GM21447 (cell line): ENCODE measurements around the gene MYADM.

Experiments
- ATAC-seq: cut with Tn5 transposase; IDR thresholded peaks from one replicate; pipeline ENCODE4 v1.9.1; 2021; ENCODE audit not compliant: unreplicated experiment

The MYADM gene

DNA sequence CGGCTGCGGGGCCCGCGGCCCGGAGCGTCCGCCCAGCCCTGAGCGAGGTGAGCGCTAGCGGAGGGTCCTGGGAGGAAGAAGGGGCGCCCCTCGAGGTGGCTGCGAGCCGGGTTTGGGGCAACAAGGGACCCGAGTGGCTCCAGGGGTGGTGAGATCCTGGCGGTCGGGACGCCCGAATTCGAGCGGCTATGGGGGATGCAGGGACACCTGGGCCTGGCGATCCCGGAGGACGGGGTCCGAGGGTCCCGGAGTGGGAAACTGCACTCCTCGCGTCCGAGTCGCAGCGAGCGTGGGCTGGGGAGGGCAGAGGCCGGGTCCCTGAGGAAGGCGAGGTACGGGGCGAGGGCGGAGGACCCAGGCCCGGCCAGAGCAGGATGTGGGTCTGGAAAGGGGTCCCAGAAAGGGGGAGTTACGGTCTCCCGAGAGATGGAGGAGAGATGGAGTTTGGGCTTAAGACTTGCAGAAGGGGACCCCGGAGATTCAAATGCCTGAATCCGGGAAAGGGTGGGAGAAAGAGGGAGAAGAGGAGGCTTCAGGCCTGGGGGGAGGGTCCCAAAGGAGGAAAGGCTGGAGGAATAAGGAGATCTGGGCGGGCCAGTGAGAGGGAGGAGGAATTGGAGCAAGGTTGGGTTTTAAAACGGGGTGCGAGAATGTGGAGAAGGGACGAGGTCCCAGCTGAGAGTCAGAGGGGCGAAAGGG, 41.9 kb downstream of the MYADM start:
- ATAC-seq = no peak

DNA sequence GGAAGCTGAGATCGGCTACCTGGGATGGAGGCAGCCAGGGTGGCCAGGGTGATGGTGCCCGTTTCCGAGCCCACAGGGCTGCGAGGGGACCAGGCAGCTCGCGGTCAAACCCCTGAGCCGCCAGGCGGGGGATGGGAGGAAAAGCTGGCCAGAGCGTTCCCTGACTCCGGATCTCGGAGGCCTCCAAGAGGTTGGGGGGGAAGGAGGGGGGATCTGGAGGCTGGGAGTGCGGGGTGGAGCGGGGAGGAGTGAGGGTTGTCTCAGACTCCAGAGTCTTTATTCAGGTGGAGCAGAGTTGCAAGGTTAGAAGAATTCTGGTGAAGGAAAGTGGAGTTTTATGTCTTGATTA, 42.5 kb downstream of the MYADM start:
- ATAC-seq = no peak

DNA sequence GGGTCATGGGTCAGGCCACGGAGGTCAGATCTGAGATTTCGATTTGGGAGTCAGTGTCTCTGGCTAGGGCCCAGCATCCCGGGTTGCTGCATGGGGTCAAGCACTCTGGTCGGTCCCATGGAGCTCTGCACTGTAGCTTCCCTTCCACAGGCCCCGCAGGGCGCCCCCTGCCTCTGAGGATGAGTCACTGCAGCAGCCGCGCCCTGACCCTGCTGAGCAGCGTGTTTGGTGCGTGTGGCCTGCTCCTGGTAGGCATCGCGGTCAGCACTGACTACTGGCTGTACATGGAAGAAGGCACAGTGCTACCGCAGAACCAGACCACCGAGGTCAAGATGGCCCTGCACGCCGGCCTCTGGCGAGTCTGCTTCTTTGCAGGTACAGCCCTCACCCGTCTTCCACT, 45.0 kb downstream of the MYADM start:
- no peak for ATAC-seq

DNA sequence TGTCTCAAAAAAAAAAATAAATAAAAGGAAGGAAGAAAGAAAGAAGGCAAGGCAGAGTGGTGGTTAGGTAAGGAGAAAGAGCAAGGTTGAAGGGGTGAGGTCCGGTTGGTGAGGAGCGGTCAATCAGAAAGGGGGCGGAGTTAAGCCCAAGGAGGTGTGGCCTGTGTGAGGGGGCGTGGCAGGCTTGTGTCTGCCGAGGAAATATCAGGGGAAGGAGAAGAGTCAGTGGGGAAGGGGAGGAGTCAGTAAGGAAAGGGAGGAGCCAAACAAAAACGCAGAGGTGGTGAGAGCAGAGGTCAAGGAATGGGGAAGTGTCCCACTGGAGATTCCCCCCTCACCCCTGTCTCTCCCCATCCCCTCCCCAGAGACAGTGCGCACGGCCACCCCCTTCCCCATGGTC, 47.3 kb downstream of the MYADM start:
- no peak for ATAC-seq

DNA sequence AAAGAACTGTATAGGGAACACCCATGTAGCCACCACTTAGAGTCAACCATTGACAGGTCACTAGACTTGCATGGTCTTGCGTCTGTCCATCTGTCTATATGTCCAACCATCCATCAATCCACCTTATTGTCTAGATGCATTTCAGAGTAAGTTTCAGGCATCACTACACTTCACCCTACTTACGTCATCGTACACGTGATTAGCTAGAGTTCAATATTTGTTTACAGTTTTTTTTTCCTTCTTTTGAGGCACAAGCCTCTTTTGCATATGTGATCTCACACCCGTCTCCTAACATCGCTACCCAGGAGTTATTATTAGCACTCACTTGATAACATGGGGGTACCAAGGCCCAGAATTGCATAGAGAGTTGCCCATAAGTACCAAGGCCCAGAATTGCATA, 48.3 kb downstream of the MYADM start:
- no peak for ATAC-seq

DNA sequence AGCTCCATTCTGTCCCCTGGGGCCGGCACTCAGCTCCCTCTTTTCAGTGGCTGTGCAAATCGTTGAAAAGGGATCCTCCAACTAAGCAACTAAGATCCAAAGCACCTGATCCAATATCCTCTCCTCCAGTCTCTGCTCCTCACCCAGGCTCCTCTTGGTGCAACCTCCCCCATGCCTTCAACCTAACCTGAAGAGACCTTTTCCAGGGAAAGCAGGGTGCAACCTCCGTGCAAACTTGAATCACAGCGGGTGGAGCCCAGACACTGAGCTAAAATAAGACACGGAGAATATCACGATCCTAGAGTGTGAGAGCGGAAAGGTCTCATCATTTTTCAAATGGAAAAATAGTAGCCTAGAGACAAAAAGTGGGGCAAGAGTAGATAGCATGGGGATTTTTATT, 49.7 kb downstream of the MYADM start:
- no peak for ATAC-seq
